ENCODE results near the gene FOXP1.

GRCh38 chr3:71600646-71601288, 17.2 kb upstream of the FOXP1 start:
- no peak for TF ChIP-seq CTCF (IDR thresholded peaks at IDR 0.05)
- no peak for TF ChIP-seq POLR2A (IDR thresholded peaks at IDR 0.05)
- TF ChIP-seq POLR2AphosphoS5 (IDR thresholded peaks at IDR 0.05; ENCODE audit: insufficient read depth in 1 of 2, low read depth in 1 of 2), result no peak
